Loucy (cell line): ENCODE data around the gene HNRNPK.

Source experiments
- H2AFZ ChIP-seq: fragments of 200-600 bp; sonication (generic); 2 replicates; pipeline ENCODE4 v1.6.0; 2016; ENCODE audit warnings: antibody characterized with exemption, mild to moderate bottlenecking, low read length, moderate library complexity
- H3F3A ChIP-seq: fragments of 200-600 bp; 2 replicates; pipeline ENCODE4 v1.6.0; 2016; ENCODE audit warnings: antibody characterized with exemption, low read depth, mild to moderate bottlenecking
- H3K27me3 ChIP-seq: fragments of 200-600 bp; sonication (generic); 2 replicates; pipeline ENCODE4 v1.6.1; 2014; ENCODE audit warnings: low read length, mild to moderate bottlenecking; ENCODE audit not compliant: insufficient read depth, poor library complexity, severe bottlenecking
- H3K36me3 ChIP-seq: fragments of 200-600 bp; sonication (generic); 2 replicates; pipeline ENCODE4 v1.6.1; 2016; ENCODE audit warnings: low read length; ENCODE audit not compliant: insufficient read depth
- H3K4me1 ChIP-seq: fragments of 200-600 bp; sonication (generic); 2 replicates; pipeline ENCODE4 v1.5.1; 2014; ENCODE audit warnings: low read length, mild to moderate bottlenecking; ENCODE audit not compliant: insufficient read depth, poor library complexity, severe bottlenecking
- H3K4me2 ChIP-seq: fragments of 200-600 bp; sonication (generic); 2 replicates; pipeline ENCODE4 v1.6.0; 2014; ENCODE audit warnings: antibody characterized with exemption, low read length, low read depth, mild to moderate bottlenecking; ENCODE audit not compliant: poor library complexity, severe bottlenecking
- H3K4me3 ChIP-seq: fragments of 200-600 bp; sonication (generic); 2 replicates; pipeline ENCODE4 v1.5.1; 2014; ENCODE audit warnings: low read length, mild to moderate bottlenecking, mixed read lengths; ENCODE audit not compliant: poor library complexity, severe bottlenecking
- H3K79me2 ChIP-seq: fragments of 200-600 bp; sonication (generic); 2 replicates; pipeline ENCODE4 v1.6.1; 2014; ENCODE audit warnings: low read length; ENCODE audit not compliant: insufficient read depth
- H3K9ac ChIP-seq: fragments of 200-600 bp; sonication (generic); 2 replicates; pipeline ENCODE4 v1.6.0; 2014; ENCODE audit warnings: mild to moderate bottlenecking, low read depth, low read length, moderate library complexity; ENCODE audit not compliant: poor library complexity, severe bottlenecking
- H3K9me2 ChIP-seq: fragments of 200-600 bp; sonication (generic); replicated peaks from 2 replicates; pipeline ENCODE4 v1.6.1; 2016; ENCODE audit warnings: low read depth, low read length, mixed read lengths
- H3K9me3 ChIP-seq: fragments of 200-600 bp; sonication (generic); 2 replicates; pipeline ENCODE4 v1.6.1; 2014; ENCODE audit warnings: mild to moderate bottlenecking, antibody characterized with exemption, low read length, low read depth; ENCODE audit not compliant: insufficient read depth
- H4K20me1 ChIP-seq: fragments of 200-600 bp; sonication (generic); 2 replicates; pipeline ENCODE4 v1.6.0; 2014; ENCODE audit warnings: antibody characterized with exemption, low read length, mild to moderate bottlenecking; ENCODE audit not compliant: insufficient read depth, poor library complexity, severe bottlenecking
- EZH2phosphoT487 ChIP-seq: fragments of 200-600 bp; IDR thresholded peaks from 2 replicates; pipeline ENCODE4 v1.6.1; 2018; ENCODE audit warnings: antibody characterized with exemption, mild to moderate bottlenecking, moderate library complexity, borderline replicate concordance
- TF ChIP-seq, protein P1 (sequence below): fragments of 200-600 bp; sonication (generic); conservative IDR thresholded peaks from 2 replicates; pipeline ENCODE4 v1.5.1; 2014; ENCODE audit warnings: mild to moderate bottlenecking, antibody characterized with exemption, low read length

The HNRNPK gene

DNA sequence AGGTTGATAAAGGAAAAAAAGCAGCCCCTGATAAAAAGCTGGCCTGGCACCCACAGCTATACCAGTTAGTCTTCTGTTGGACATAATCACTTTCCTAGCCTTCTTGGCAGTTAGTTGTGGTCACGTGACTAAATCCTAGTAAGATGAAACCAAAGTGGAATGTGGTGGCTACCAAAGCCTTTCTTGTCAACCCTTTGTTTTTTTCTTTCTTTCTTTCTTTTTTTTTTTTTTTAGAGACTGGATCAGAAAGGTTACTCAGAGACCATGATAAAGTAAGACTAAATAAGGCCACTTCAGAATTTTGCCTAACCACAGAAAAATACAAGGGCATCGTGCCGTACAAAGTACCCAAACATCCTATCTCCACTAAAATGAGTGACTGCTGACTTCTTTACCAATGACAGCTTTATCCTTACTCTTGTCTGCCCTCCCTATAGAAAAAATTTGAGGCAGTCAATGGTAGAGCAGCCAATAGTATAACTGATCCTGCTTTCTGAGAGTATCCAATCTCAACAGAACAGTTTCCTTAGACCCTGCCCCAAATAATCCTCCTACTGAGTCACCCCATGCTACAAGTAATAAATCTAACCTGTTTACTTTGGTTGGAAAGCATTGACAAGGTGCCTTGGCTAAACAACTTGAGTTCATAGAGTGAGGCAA, 44.6 kb downstream of the HNRNPK start:
- no peak overlapping the region for H3K9ac ChIP-seq
- H3K4me3 ChIP-seq: no peak overlapping the region
- no peaks in the 10 kb centered on the region for H4K20me1 ChIP-seq
- H3K36me3 ChIP-seq: no peaks in the 10 kb centered on the region
- no peaks in the 10 kb centered on the region for H3K9me2 ChIP-seq
- no peak overlapping the region for H2AFZ ChIP-seq
- TF ChIP-seq, protein P1, sequence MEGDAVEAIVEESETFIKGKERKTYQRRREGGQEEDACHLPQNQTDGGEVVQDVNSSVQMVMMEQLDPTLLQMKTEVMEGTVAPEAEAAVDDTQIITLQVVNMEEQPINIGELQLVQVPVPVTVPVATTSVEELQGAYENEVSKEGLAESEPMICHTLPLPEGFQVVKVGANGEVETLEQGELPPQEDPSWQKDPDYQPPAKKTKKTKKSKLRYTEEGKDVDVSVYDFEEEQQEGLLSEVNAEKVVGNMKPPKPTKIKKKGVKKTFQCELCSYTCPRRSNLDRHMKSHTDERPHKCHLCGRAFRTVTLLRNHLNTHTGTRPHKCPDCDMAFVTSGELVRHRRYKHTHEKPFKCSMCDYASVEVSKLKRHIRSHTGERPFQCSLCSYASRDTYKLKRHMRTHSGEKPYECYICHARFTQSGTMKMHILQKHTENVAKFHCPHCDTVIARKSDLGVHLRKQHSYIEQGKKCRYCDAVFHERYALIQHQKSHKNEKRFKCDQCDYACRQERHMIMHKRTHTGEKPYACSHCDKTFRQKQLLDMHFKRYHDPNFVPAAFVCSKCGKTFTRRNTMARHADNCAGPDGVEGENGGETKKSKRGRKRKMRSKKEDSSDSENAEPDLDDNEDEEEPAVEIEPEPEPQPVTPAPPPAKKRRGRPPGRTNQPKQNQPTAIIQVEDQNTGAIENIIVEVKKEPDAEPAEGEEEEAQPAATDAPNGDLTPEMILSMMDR: no peak
- TF ChIP-seq EZH2phosphoT487: no peak
- H3K27me3 ChIP-seq: no peaks in the 10 kb centered on the region
- H3F3A ChIP-seq: 0 out of 2 replicates have a peak, but pooled peaks cover 3% of the 10 kb centered on the region
- no peaks in the 10 kb centered on the region for H3K9me3 ChIP-seq
- H3K4me1 ChIP-seq: peaks cover 13% of the 10 kb centered on the region
- H3K4me2 ChIP-seq: no peak overlapping the region
- no peaks in the 10 kb centered on the region for H3K79me2 ChIP-seq

DNA sequence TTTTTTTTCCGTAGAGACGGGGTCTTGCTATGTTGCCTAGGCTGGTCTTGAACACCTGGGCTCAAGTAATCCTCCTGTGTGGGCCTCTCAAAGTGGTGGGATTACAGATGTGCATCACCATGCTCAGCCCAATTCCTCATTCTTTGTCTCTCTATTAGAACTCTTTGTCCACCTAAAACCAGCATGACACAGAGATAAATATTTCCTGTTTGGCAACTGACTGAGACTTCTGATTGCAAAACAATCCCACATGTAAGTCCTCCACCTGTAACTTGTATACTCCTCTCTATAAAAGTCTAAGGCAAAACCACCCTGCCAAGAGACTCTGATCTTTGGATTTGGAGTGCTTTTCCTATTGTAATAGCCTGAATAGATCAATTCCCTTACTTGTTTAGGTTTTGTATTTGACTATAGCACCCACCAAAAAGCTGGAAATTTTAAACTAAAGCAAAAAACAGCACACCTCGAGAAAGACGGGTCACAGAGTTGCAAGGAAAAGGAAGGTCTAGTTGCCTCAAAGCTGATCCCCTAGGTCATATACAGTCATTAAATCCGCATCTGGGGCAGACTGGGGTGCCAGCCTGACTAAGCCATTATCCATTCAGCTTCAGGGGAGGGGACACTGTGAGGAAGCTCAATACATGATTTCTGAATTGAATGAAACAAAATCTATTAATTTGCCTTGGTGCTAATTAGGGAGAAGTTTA, 45.3 kb downstream of the HNRNPK start:
- TF ChIP-seq, protein P1: no peak
- no peak for TF ChIP-seq EZH2phosphoT487
- Histone ChIP-seq H3K9ac (no peak overlapping the region), H3K4me3 (no peak overlapping the region), H3K79me2 (no peaks in the 10 kb centered on the region), H3K4me1 (peaks cover 13% of the 10 kb centered on the region), H3K4me2 (no peak overlapping the region), H3F3A (0 out of 2 replicates have a peak, but pooled peaks cover 3% of the 10 kb centered on the region), H3K9me2 (no peaks in the 10 kb centered on the region), H2AFZ (no peak overlapping the region), H3K27me3 (no peaks in the 10 kb centered on the region), H3K36me3 (no peaks in the 10 kb centered on the region), H4K20me1 (no peaks in the 10 kb centered on the region), H3K9me3 (no peaks in the 10 kb centered on the region)

DNA sequence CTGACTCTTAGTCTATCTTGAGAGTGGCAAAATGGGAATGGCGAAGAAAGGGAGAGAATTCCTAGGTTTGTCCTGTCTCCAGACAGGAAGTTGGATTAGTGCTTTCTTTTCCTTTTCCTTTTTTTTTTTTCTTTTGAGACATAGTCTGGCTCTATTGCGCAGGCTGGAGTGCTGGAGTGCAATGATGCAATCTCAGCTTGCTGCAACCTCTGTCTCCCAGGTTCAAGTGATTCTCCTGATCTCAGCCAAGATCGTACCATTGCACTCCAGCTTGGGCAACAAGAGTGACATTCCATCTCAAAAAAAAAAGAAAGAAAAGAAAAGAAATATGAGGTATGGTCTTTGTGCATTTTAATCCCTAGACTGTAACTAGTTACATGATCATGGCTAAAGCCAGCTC, 46.2 kb downstream of the HNRNPK start:
- H3K9me2 ChIP-seq: no peaks in the 10 kb centered on the region
- no peak overlapping the region for H2AFZ ChIP-seq
- no peaks in the 10 kb centered on the region for H3K79me2 ChIP-seq
- H3K4me1 ChIP-seq: peaks cover 13% of the 10 kb centered on the region
- H4K20me1 ChIP-seq: no peaks in the 10 kb centered on the region
- H3K9ac ChIP-seq: no peak overlapping the region
- H3K27me3 ChIP-seq: no peaks in the 10 kb centered on the region
- TF ChIP-seq, protein P1: no peak
- TF ChIP-seq EZH2phosphoT487: no peak
- no peak overlapping the region for H3K4me3 ChIP-seq
- H3K36me3 ChIP-seq: no peaks in the 10 kb centered on the region
- 0 out of 2 replicates have a peak, but pooled peaks cover 3% of the 10 kb centered on the region for H3F3A ChIP-seq
- H3K9me3 ChIP-seq: no peaks in the 10 kb centered on the region
- H3K4me2 ChIP-seq: no peak overlapping the region
